ENCODE measurements around the gene DAPK1. TPM values are rescaled to one million over a fixed set of nuclear protein-coding genes. Genes with fewer than 3 reads are reported as not detected.

The DAPK1 gene
- total and polyA plus RNA-seq, 4 donors, result 33.0 to 301 (median 94.1) TPM

- peaks cover 0 to 3% (median 0%) of the 10 kb centered on the region in 5 donors for H3K4me1 ChIP-seq (ENCODE audit: control insufficient read depth in 5 of 5, insufficient read depth in 5 of 5, low read length in 5 of 5)
- no peak overlapping the region for H3K4me3 ChIP-seq
- TF ChIP-seq CTCF (IDR thresholded peaks at IDR 0.05; ENCODE audit: control extremely low read depth, extremely low read depth), result no peak
- no peak overlapping the region for H3K9ac ChIP-seq (ENCODE audit: insufficient read depth in 1 of 2, low read length in 2 of 2)
- ATAC-seq (ENCODE audit: insufficient read depth, low FRiP score), result no peak
- no peaks in the 10 kb centered on the region for H3K27me3 ChIP-seq (ENCODE audit: control insufficient read depth in 3 of 3, insufficient read depth in 3 of 3, low read length in 2 of 3)
- DNase-seq, result no peak
- no peak overlapping the region for H3K27ac ChIP-seq (ENCODE audit: low read depth in 1 of 2, low read length in 1 of 2)
- H3K9me3 ChIP-seq (ENCODE audit: control insufficient read depth in 4 of 4, insufficient read depth in 3 of 4, low read length in 3 of 4), result peaks cover 0 to 4% (median 0%) of the 10 kb centered on the region in 4 donors
- peaks cover 0 to 64% (median 39%) of the 10 kb centered on the region in 4 donors for H3K36me3 ChIP-seq (ENCODE audit: control insufficient read depth in 4 of 4, insufficient read depth in 4 of 4, low read length in 4 of 4)
- 87 to 90% methylated on average over 6 of the region's 6 CpGs for WGBS, 2 donors
Measured at GRCh38 chr9:87704342-87704741, 206.7 kb downstream of the DAPK1 start.

- WGBS, 2 donors, result 95 to 96% methylated on average over 39 of the region's 39 CpGs
Measured at GRCh38 chr9:87706066-87706739, 208.5 kb downstream of the DAPK1 start.

GRCh38 chr9:87707805-87708506, 210.3 kb downstream of the DAPK1 start:
- Histone ChIP-seq H3K27ac (ENCODE audit: low read depth in 1 of 2, low read length in 1 of 2) (no peak overlapping the region), H3K9me3 (ENCODE audit: control insufficient read depth in 4 of 4, insufficient read depth in 3 of 4, low read length in 3 of 4) (peaks cover 0 to 4% (median 0%) of the 10 kb centered on the region in 4 donors), H3K4me3 (no peak overlapping the region), H3K27me3 (ENCODE audit: control insufficient read depth in 3 of 3, insufficient read depth in 3 of 3, low read length in 2 of 3) (no peaks in the 10 kb centered on the region), H3K36me3 (ENCODE audit: control insufficient read depth in 4 of 4, insufficient read depth in 4 of 4, low read length in 4 of 4) (peaks cover 0 to 41% (median 28%) of the 10 kb centered on the region in 4 donors), H3K9ac (ENCODE audit: insufficient read depth in 1 of 2, low read length in 2 of 2) (no peak overlapping the region), H3K4me1 (ENCODE audit: control insufficient read depth in 5 of 5, insufficient read depth in 5 of 5, low read length in 5 of 5) (peaks cover 0 to 17% (median 10%) of the 10 kb centered on the region in 5 donors)
- DNase-seq (peak in 1 of 3 donors; percentile 48), ATAC-seq (ENCODE audit: insufficient read depth, low FRiP score) (no peak)
- TF ChIP-seq CTCF (IDR thresholded peaks at IDR 0.05; ENCODE audit: control extremely low read depth, extremely low read depth), result no peak
- 65 to 66% methylated on average over 6 of the region's 6 CpGs for whole genome bisulfite sequencing, 2 donors

More at GRCh38 chr9:87706066-87706739, 208.5 kb downstream of the DAPK1 start:
- H3K27me3 ChIP-seq (ENCODE audit: control insufficient read depth in 3 of 3, insufficient read depth in 3 of 3, low read length in 2 of 3), result no peaks in the 10 kb centered on the region
- no peak for TF ChIP-seq CTCF (IDR thresholded peaks at IDR 0.05; ENCODE audit: control extremely low read depth, extremely low read depth)
- peaks cover 0 to 3% (median 0%) of the 10 kb centered on the region in 5 donors for H3K4me1 ChIP-seq (ENCODE audit: control insufficient read depth in 5 of 5, insufficient read depth in 5 of 5, low read length in 5 of 5)
- peaks cover 0 to 53% (median 37%) of the 10 kb centered on the region in 4 donors for H3K36me3 ChIP-seq (ENCODE audit: control insufficient read depth in 4 of 4, insufficient read depth in 4 of 4, low read length in 4 of 4)
- ATAC-seq (ENCODE audit: insufficient read depth, low FRiP score), result no peak
- DNase-seq, result no peak
- H3K9ac ChIP-seq (ENCODE audit: insufficient read depth in 1 of 2, low read length in 2 of 2), result no peak overlapping the region
- no peak overlapping the region for H3K27ac ChIP-seq (ENCODE audit: low read depth in 1 of 2, low read length in 1 of 2)
- H3K9me3 ChIP-seq (ENCODE audit: control insufficient read depth in 4 of 4, insufficient read depth in 3 of 4, low read length in 3 of 4), result peaks cover 0 to 4% (median 0%) of the 10 kb centered on the region in 4 donors
- no peak overlapping the region for H3K4me3 ChIP-seq

Measured in lung (tissue), 12 donors.